C4-2B (cell line): Measurements from ENCODE around the gene MED22.

Source experiments
- ZFX ChIP-seq: fragments of 450-650 bp; IDR thresholded peaks from 2 replicates; pipeline ENCODE4 v1.6.1; 2017
- TF ChIP-seq, protein P1 (sequence below): fragments of 450-650 bp; conservative IDR thresholded peaks from 2 replicates; pipeline ENCODE4 v1.5.1; 2017; ENCODE audit warnings: mild to moderate bottlenecking

DNA sequence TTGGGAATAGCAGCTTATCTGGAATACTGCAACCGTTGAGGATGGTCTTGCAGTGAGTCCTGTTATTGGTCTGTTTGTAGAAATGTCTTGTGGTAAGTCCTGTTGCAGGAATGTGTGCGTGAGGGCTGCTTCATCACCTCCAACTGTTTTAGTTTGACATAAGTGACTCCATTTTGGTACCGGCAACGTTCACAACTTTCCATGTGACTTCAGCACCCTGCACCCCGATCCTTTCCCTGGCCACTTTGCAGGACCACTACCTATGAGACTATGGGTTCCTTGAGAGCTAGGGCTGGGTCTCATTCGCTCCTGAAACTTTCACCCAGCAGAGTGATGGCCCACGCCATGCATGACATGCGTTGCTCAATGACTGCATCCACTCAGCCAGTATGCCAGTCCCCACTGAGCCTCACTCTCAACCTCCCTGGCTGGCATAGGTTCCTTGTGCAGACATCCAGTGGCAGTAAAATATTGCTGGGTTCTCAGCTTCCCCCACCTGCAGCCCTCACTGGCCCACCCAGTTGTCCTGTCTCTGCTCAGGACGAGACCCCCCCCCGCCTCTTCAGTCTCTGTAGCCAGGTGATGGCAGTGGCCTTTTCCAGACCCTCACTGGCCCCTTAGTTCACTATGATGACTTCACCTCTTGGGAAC lies 20.0 kb downstream of the MED22 start:
- TF ChIP-seq, protein P1, sequence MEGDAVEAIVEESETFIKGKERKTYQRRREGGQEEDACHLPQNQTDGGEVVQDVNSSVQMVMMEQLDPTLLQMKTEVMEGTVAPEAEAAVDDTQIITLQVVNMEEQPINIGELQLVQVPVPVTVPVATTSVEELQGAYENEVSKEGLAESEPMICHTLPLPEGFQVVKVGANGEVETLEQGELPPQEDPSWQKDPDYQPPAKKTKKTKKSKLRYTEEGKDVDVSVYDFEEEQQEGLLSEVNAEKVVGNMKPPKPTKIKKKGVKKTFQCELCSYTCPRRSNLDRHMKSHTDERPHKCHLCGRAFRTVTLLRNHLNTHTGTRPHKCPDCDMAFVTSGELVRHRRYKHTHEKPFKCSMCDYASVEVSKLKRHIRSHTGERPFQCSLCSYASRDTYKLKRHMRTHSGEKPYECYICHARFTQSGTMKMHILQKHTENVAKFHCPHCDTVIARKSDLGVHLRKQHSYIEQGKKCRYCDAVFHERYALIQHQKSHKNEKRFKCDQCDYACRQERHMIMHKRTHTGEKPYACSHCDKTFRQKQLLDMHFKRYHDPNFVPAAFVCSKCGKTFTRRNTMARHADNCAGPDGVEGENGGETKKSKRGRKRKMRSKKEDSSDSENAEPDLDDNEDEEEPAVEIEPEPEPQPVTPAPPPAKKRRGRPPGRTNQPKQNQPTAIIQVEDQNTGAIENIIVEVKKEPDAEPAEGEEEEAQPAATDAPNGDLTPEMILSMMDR, result no peak
- TF ChIP-seq ZFX, result no peak
